Activated T-helper 17 cell treated with anti-CD3 and anti-CD28 coated beads, Interleukin-2, amount 50 U/mL, for 72 hours (primary cell): ENCODE results near the gene RIPK4. TPM values are rescaled to one million over a fixed set of nuclear protein-coding genes. Genes with fewer than 3 reads are reported as not detected.

Experiments used
- ATAC-seq: fragments of 150-1000 bp; cut with Tn5 transposase; replicated peaks from 2 replicates; pipeline ENCODE4 v1.10.0; 2021; ENCODE audit warnings: mild to moderate bottlenecking, moderate library complexity
- H3K27ac Mint-ChIP-seq: one replicate; pipeline ENCODE4 v1.8.0; 2022; ENCODE audit warnings: mixed read lengths
- H3K27me3 Mint-ChIP-seq: one replicate; pipeline ENCODE4 v1.8.0; 2022; ENCODE audit warnings: mixed read lengths
- H3K36me3 Mint-ChIP-seq: one replicate; pipeline ENCODE4 v1.8.0; 2022; ENCODE audit warnings: low read depth, mild to moderate bottlenecking, mixed read lengths
- H3K4me1 Mint-ChIP-seq: one replicate; pipeline ENCODE4 v1.8.0; 2022; ENCODE audit warnings: mixed read lengths
- H3K4me3 Mint-ChIP-seq: one replicate; pipeline ENCODE4 v1.8.0; 2022; ENCODE audit warnings: mild to moderate bottlenecking, mixed read lengths
- H3K9me3 Mint-ChIP-seq: one replicate; pipeline ENCODE4 v1.8.0; 2022; ENCODE audit warnings: mixed read lengths
- total RNA-seq, 2 donors: library from RNA; stranded (reverse); gene quantifications; one replicate each; pipeline ENCODE4 v1.2.3, GENCODE V29; 2022

RIPK4 gene
- total RNA-seq, 2 donors from 2014 or later, result 1.1 TPM; not detected in 1

DNA sequence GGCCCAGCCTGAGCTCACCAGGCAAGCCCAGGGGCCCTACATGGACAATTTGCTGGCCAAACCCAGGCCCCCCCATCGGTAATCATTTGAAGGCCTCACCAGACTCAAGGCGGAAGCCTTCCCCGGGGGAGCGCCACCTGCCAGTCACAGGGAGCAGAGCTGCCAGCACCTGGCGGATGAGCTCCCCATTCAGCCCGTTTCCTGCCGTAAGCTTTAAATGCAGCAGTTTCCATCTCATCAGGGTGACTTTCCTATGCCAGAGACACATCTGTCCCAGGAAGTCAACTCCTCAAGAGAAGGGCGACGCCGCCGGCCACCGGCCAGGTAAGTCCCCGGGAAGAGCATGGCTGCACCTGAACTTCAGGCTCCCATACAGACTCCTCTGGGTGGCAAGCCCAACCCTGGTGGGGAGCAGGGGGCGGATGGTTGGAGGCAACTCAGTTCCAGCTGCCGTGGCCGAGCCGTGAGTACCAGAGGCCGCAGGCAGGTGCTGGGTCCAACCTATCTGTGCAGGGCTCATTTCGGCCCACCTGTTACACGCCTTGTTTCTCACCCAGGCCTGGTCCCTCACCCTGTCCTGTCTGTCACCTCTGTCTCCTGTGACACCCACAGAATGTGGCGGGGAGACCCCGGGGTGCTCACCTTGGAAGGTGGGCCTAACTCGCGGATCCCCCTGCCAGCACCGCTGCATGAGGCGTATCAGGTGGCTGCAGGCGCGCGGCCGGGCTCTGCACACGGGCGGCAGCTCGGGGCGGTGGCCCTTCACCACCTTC is 20.7 kb downstream of the RIPK4 start:
- no peak for ATAC-seq
- Mint-ChIP-seq H3K4me3 (no peak overlapping the region), H3K9me3 (no peaks in the 10 kb centered on the region)

DNA sequence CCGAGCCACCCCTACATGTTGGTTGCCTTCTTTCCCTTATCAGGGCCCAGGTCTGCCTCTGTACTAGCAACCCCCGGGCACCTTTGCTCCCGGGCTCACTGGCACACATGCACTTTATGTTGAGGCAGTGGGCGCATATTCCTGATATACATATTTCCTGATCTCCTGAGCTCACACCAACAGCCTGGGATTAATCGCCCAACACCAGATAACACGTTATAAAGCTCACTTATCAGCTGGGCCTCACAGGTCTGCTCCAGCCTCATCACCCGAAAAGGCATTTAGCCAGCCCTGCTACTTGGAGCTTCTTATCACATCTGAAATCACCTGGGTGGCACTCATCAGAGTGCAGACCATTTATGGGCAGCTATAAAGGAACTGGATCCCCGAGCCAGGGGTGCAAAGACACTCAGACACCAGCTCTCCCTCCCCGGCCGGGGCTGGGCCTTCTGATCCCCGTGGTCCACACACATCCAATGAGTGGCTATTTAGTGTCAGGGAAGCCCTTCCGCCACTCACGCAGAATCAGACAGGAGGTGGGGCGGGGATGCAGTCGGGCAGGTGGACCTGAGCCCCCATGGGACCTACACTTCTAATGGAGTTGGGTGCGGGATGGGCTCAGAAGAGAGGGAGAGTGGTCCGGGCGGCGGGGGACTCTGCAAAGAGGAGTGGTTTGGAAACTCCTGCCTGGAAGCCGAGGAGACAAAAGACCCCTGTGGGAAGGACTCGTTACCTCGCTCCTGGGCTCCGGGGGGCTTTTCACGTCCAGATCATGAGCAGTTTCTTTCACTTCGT is 21.6 kb downstream of the RIPK4 start:
- no peak for ATAC-seq
- no peaks in the 10 kb centered on the region for H3K36me3 Mint-ChIP-seq
- no peaks in the 10 kb centered on the region for H3K9me3 Mint-ChIP-seq
- peaks cover 10% of the 10 kb centered on the region for H3K27me3 Mint-ChIP-seq
- H3K4me1 Mint-ChIP-seq, result peaks cover 4% of the 10 kb centered on the region
- no peak overlapping the region for H3K27ac Mint-ChIP-seq
- no peak overlapping the region for H3K4me3 Mint-ChIP-seq

More for the DNA sequence above, 20.7 kb downstream of the RIPK4 start:
- H3K27ac Mint-ChIP-seq, result no peak overlapping the region
- no peaks in the 10 kb centered on the region for H3K36me3 Mint-ChIP-seq
- peaks cover 4% of the 10 kb centered on the region for H3K4me1 Mint-ChIP-seq
- peaks cover 10% of the 10 kb centered on the region for H3K27me3 Mint-ChIP-seq

DNA sequence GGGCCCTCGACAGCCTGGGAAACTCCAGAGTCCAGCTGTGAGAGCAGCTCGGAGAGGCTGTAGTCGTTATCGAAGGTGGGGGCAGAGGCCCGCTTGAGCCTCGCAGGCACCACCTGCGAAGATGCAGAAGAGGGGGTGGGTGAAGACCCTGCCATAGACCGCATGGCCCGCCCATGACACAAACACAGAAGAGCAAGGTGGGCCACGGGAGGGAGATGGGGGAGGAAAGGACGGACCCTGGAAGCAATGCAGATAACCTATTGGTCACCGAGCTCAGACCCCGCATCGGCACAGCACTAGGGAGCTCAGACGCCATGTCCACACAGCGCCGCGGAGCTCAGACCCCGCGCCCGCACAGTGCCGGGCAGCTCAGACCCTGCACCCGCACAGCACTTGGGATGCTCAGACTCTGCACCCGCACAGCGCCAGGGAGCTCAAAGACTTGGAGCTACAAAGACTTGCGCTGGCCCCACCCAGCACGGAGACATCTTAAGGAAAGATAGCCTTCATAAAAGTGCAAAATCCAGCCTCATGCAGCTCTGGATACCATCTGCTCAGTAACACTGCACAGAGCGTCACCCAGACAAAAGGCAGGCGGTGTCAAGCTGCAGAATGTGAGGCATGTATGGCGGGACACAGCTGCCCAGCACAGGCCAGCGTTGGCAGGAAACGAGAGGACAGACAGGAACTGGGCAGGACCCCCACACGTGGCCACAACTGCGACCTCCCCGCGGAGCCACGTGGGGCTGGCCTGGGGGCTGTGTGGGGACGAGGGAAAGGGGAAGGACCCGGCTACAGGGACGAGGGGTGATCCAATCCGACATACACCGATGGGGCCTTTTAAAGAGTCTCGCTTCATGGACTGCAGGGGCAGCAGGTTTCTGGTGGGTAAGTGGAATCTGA is 22.6 kb downstream of the RIPK4 start:
- Mint-ChIP-seq H3K9me3 (no peaks in the 10 kb centered on the region), H3K36me3 (no peaks in the 10 kb centered on the region), H3K4me3 (no peak overlapping the region), H3K27me3 (peaks cover 10% of the 10 kb centered on the region), H3K4me1 (peaks cover 4% of the 10 kb centered on the region), H3K27ac (no peak overlapping the region)
- ATAC-seq, result no peak

DNA sequence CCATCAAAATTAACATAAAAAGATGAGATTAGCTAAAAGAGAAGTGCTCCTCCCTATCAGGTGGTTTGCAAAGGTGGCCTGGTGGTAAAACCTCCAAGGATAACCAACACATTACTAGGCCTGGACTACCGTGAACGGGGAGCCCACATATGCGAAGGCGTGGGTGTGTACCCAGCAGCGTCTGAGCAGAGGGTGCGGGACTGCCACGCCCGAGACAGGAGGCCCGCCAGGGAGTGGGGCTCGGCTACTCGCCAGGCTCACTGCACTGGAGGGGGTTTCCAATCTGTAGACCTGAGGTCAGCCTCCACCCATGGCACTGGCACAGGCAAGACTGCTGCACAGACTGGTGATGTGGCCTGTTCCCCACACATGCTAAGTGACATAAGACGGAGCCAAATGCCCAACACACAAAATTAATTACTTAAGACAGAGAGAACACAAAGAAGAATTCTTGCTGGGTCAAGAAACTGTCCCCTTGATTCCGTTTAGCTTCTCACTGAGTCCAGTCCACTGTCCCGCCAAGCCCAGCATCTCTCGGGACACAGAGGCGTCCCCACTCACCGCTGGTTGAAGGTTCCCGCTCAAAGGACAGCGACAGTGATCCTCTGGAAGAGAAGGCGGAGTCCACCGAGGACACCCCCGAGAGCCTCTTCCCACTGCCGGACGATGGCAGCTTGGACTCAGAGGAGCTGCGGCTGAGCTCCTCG is 23.4 kb downstream of the RIPK4 start:
- ATAC-seq, result no peak
- Mint-ChIP-seq H3K36me3 (no peaks in the 10 kb centered on the region), H3K9me3 (no peaks in the 10 kb centered on the region), H3K27me3 (peaks cover 13% of the 10 kb centered on the region), H3K4me3 (no peak overlapping the region), H3K4me1 (peaks cover 4% of the 10 kb centered on the region), H3K27ac (no peak overlapping the region)

DNA sequence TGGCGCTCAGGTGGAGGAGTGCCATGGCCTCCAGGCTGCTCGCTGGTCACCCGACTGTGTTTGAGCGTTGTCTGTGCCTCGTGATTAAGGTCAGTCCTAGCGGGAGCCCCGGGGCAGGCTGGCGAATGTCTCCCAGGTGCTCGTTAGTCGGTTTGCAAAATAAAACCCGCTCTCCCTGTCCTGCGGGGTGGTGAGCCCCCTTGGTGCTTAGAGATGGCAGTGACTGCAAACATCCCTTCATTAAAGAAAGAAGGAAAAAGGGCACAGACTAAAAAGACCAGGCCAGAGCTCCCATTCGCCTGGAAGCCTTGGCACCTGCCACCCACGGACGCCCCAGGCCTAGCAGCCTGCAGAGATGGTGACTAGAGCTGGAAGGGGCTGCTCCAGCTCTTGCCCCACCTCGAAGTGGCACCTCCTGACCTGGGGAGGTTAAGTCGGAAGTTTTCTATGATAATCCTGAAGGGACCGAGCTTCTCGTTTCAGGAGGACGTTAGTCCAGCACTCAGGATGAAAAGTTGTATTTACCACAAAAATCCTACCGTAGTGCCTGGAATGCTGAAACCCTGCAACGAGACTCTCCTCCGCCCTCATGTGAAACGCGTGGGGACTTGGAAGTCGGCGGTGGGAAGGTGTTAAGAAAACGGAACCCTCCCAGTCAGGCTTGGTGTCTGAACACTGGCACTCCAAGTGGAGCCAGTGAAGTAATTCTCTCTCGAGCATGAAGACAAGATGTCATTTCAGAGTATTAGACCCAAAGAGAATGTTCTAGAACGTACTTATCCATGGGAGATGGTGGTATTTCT is 24.6 kb downstream of the RIPK4 start:
- Mint-ChIP-seq H3K4me1 (peaks cover 4% of the 10 kb centered on the region), H3K4me3 (no peak overlapping the region), H3K9me3 (peaks cover 9% of the 10 kb centered on the region), H3K36me3 (no peaks in the 10 kb centered on the region), H3K27me3 (peaks cover 19% of the 10 kb centered on the region), H3K27ac (no peak overlapping the region)
- ATAC-seq, result no peak

DNA sequence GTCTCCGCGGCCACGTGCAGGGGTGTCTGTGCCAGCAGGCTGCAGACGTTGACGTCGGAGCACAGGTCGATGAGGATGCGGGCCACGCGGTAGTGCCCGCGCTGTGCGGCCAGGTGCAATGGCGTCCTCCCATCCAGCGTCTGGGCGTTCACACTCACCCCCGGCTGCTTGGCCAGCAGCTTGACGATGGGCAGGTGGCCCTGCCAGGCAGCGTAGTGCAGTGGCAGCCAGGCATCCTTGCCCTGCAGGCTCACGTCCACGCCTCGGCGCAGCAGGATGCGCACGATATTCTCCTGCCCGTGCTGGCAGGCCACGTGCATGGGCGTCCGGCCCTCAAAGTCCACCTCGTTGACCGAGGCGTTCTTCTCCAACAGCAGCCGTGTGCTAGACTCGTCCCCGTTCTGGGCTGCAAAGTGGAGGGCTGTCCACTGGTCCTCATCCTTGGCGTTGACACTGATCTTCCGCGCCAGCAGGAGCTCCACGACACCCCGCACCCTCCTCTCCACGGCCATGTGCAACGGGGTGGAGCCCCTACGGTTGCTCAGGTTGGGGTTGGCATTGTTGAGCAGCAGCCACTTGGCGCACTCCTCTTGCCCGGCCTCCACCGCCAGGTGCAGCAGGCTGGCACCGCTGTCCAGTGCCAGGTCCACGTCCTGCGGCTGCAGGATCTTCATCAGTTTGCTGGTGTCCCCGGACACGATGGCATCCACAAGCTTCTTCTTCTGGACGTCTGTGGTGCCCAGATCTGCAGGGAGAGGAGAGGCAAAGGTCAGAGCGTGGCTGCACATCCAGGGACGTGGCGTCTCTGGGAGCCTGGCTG is 25.4 kb downstream of the RIPK4 start:
- H3K36me3 Mint-ChIP-seq, result no peaks in the 10 kb centered on the region
- peaks cover 10% of the 10 kb centered on the region for H3K9me3 Mint-ChIP-seq
- no peaks in the 10 kb centered on the region for H3K4me1 Mint-ChIP-seq
- peaks cover 23% of the 10 kb centered on the region for H3K27me3 Mint-ChIP-seq
- no peak overlapping the region for H3K27ac Mint-ChIP-seq
- no peak for ATAC-seq
- H3K4me3 Mint-ChIP-seq, result no peak overlapping the region

DNA sequence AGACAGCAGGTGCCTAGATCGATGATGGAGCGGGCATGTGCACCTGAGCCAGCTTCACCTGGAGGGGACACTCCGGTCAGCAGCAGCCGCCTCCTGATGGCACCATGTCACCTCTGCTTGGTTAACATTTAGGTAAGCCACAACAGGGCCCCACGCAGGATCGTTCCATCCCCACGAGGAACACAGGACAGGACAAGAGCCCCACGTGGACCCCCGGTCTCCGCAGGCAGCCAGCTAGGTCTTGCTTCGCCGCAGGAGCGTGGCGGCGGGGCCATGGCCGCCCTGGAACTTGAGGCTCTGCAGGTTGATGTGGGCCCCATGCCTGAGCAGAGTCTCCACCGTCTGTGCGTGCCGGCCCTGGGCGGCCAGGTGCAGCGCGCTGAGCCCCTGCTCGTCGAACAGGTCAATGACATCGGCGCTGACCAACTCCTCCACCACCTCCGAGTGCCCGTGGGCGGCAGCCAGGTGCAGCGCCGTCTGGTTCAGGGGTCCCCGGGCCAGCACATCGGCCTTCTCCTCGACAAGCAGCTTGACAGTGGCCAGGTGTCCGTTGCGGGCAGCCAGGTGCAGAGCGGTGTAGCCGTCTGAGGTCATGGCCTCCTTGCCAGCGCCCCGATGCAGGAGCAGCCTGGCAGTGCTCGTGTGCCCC is 26.1 kb downstream of the RIPK4 start:
- Mint-ChIP-seq H3K36me3 (no peaks in the 10 kb centered on the region), H3K27ac (no peak overlapping the region), H3K4me3 (no peak overlapping the region), H3K9me3 (peaks cover 10% of the 10 kb centered on the region), H3K4me1 (no peaks in the 10 kb centered on the region), H3K27me3 (peaks cover 29% of the 10 kb centered on the region)
- no peak for ATAC-seq

DNA sequence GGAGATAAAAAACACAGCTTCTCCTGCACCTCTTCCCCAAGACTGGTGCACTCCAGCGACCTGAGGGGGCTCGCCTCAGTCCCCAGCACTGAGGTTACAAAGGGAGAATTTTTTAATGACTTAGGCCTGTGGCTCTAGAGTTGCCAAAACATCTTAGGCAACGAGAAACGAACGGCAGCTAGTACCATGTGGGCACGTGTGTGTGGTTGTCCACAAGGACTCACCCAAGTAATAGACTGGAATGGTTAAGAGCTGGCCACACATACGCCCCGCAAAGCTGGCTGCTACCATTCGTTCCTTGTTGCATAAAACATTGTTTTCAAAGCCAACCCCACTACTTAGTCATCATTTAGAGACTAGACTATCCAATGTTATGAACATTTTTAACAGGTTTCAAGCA is 26.9 kb downstream of the RIPK4 start:
- Mint-ChIP-seq H3K4me3 (no peak overlapping the region), H3K36me3 (no peaks in the 10 kb centered on the region), H3K27ac (no peak overlapping the region), H3K4me1 (no peaks in the 10 kb centered on the region), H3K27me3 (peaks cover 33% of the 10 kb centered on the region), H3K9me3 (peaks cover 10% of the 10 kb centered on the region)
- ATAC-seq, result no peak

DNA sequence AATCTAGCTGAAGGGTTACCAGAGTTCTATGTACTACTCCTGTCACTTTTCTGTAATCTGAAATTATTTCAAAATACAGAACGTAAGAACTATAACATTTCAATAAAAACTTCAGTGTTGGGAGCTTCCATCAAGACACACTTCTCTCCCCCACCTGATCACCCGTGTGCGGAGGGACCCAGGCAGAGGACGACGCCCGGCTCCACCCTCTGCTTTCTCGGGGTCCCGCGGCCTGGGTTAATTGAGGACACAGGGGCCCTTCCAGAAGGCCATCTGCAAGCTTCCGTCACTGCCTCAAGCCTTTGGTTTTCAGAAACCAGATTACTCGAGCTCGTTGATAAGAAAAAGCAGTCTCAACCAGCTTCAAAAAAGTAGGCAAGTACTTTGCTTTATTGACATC is 27.8 kb downstream of the RIPK4 start:
- H3K4me3 Mint-ChIP-seq, result no peak overlapping the region
- no peaks in the 10 kb centered on the region for H3K36me3 Mint-ChIP-seq
- no peak overlapping the region for H3K27ac Mint-ChIP-seq
- no peak for ATAC-seq
- H3K27me3 Mint-ChIP-seq, result peaks cover 33% of the 10 kb centered on the region
- no peaks in the 10 kb centered on the region for H3K4me1 Mint-ChIP-seq
- H3K9me3 Mint-ChIP-seq, result peaks cover 10% of the 10 kb centered on the region

DNA sequence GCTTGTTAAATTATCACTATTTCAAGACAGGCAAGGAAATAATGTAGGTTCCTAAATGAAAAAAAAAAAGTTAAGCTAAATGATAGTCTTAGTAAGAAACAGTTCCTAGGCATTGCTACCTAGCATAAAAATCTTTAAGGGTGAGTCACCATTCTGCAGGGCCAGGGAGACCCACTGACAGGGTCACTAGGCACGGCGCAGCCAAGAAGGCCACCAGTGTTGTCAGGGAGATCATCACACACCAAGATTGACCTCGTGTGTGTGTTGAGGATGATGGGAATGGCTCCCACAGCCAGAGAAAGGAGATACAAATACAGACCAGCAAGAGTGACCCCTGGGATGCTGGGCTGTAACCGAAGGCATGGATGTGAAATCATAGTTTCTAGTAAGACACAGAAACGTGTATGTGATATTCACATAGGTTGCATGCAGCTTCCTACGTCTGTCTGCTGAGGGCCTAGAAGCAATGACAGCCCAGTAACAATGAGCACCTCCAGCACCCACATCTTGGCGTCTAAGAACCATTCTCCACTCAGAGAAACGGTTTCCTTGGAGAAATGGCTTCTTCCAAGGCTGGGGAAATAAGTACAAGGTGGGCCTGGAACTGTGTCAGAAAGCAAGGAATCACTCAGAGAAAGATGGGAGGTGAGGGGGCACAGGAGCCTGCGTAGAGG is 29.1 kb downstream of the RIPK4 start:
- peaks cover 34% of the 10 kb centered on the region for H3K27me3 Mint-ChIP-seq
- no peak overlapping the region for H3K4me3 Mint-ChIP-seq
- H3K36me3 Mint-ChIP-seq, result no peaks in the 10 kb centered on the region
- no peaks in the 10 kb centered on the region for H3K4me1 Mint-ChIP-seq
- H3K9me3 Mint-ChIP-seq, result peaks cover 15% of the 10 kb centered on the region
- no peak for ATAC-seq
- no peak overlapping the region for H3K27ac Mint-ChIP-seq

DNA sequence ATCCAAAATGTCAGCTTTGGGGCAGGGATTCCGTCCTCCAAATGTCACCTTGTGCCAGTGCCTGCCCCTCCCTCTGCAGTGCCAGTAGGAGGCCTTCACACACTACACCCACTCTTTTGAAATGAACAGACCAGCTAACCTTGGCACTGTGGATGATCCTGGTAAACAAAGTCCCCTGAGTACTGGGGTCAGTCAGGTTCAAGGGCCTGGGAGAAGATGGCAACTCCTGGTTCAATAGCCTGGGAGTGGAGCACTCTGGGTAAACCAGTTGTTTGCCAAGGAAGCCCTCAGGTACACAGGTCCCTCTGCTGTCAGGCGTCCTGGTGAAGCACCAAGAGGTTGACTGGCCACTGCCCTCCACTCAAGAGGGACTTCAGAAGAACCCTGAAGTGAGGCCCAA is 30.4 kb downstream of the RIPK4 start:
- ATAC-seq, result no peak
- Mint-ChIP-seq H3K4me3 (no peak overlapping the region), H3K9me3 (peaks cover 17% of the 10 kb centered on the region), H3K27me3 (peaks cover 36% of the 10 kb centered on the region), H3K4me1 (no peaks in the 10 kb centered on the region), H3K27ac (no peak overlapping the region), H3K36me3 (no peaks in the 10 kb centered on the region)
